SK-N-MC (cell line): ENCODE measurements around the gene TYK2.

Source experiments
- EZH2 ChIP-seq: fragments of 200-600 bp; sonication (generic); IDR thresholded peaks from one replicate; pipeline ENCODE4 v1.6.1; 2017; ENCODE audit warnings: antibody characterized with exemption
- POLR2AphosphoS5 ChIP-seq: IDR thresholded peaks from 2 replicates; pipeline ENCODE4 v1.6.1; 2012; ENCODE audit warnings: mild to moderate bottlenecking, low read depth, low read length, borderline replicate concordance

- TF ChIP-seq POLR2AphosphoS5 = no peak
- TF ChIP-seq EZH2 = no peak
Observed at GRCh38 chr19:10306327-10306726, 74.0 kb downstream of the TYK2 start.
